SJSA1 (cell line): Measurements from ENCODE around the gene IFI30. TPM values are rescaled to one million over a fixed set of nuclear protein-coding genes. Genes with fewer than 3 reads are reported as not detected.
"Not testable (repeated sequence)": the region's sequence is repeated elsewhere in the genome, so short reads cannot be mapped to it uniquely, and the experiment has no call there.

Experiments used
- DNase-seq, 2 experiments: peaks; one replicate each; pipeline ENCODE4 v3.0.0-alpha.2; 2015 to 2020; ENCODE audit warnings: low spot score in 2 of 2, low read depth in 1 of 2
- H3K27ac ChIP-seq: fragments of 250-450 bp; sonication (Bioruptor Pico); 2 replicates; pipeline ENCODE4 v1.5.1; 2020; ENCODE audit warnings: mild to moderate bottlenecking, moderate library complexity
- H3K27me3 ChIP-seq: fragments of 250-450 bp; sonication (Bioruptor Pico); replicated peaks from 2 replicates; pipeline ENCODE4 v1.5.1; 2020; ENCODE audit warnings: mild to moderate bottlenecking, moderate library complexity
- H3K36me3 ChIP-seq: fragments of 250-450 bp; sonication (Bioruptor Pico); 2 replicates; pipeline ENCODE4 v1.5.1; 2020; ENCODE audit warnings: mild to moderate bottlenecking
- H3K4me1 ChIP-seq: fragments of 250-450 bp; sonication (Bioruptor Pico); replicated peaks from 2 replicates; pipeline ENCODE4 v1.6.1; 2021; ENCODE audit warnings: mild to moderate bottlenecking
- H3K4me3 ChIP-seq: fragments of 250-450 bp; sonication (Bioruptor Pico); 2 replicates; pipeline ENCODE4 v1.5.1; 2020; ENCODE audit warnings: mild to moderate bottlenecking
- H3K9me3 ChIP-seq: fragments of 250-450 bp; sonication (Bioruptor Pico); replicated peaks from 2 replicates; pipeline ENCODE4 v1.5.1; 2020; ENCODE audit warnings: mild to moderate bottlenecking
- total RNA-seq: library from RNA; depleted of rRNA; stranded (reverse); fragments of >200 nt; shearing (Covaris generic); gene quantifications from 2 replicates; pipeline ENCODE4 v1.2.3, GENCODE V29; 2014

Gene IFI30
- total RNA-seq, 1 experiment from 2014 or later, result 2.7 TPM

DNA sequence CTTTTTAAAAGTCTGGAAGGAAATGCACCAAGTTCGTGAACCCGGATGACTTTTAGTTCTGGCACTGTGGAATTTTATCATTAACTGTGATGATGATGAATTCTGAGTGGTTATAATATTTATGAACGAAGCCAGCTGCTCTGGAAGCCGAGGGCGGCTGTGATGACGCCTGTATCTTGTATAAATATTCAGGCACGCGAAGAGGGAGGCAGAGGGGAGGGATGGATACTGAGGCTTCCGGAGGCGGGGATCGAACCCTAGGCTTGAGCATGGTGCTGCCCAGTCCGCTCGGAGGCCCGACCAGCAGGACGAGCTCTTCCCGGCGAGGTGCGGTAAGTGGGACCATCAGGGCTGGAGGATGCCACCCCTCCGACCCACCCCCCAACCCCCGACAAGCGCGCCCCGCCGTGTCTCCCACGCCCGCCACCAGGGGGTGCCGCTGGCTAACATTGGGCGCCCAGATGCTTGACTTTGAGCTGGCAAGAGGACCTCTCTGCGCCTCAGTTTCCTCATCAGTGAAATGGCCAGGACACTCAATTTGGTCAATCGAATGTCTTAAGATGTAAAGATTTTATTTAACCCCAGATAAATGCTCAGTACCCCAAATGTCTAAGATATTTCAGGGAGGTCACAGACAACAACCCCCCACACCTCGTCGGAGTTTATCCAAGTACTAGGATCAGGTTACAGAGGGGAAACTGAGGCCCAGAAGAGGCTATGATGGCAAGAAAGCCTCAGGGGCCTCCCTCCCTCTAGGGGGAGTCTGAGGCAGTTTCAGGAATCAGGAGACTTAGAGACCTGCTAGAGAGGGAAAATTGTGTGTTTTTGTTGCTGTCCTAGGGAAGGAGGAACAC is 34.7 kb downstream of the IFI30 start:
- Histone ChIP-seq H3K27me3 (no peaks in the 10 kb centered on the region), H3K36me3 (no peaks in the 10 kb centered on the region), H3K4me3 (no peak overlapping the region), H3K27ac (no peak overlapping the region), H3K9me3 (no peaks in the 10 kb centered on the region), H3K4me1 (peaks cover 16% of the 10 kb centered on the region)
- peak in 1 of 2 experiments; percentile 42 for DNase-seq

DNA sequence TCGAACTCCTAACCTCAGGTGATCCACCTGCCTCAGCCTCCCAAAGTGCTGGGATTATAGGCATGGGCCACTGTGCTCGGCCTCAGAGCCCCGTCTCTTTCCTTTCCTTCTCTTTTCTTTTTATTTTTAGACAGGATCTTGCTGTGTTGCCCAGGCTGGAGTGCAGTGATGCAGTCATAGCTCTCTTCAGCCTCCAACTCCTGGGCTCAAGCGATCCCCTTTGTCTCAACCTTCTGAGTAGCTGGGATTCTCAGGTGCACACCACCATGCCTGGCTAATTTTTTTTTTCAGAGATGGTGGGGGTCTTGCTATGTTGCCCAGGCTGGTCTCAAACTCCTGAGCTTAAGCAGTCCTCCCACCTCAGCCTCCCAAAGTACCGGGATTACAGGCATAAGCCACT is 36.3 kb downstream of the IFI30 start:
- not testable (repeated sequence) for H3K9me3 ChIP-seq, H3K27me3 ChIP-seq, DNase-seq, H3K36me3 ChIP-seq, H3K4me3 ChIP-seq, H3K27ac ChIP-seq
- peaks cover 12% of the 10 kb centered on the region for H3K4me1 ChIP-seq

DNA sequence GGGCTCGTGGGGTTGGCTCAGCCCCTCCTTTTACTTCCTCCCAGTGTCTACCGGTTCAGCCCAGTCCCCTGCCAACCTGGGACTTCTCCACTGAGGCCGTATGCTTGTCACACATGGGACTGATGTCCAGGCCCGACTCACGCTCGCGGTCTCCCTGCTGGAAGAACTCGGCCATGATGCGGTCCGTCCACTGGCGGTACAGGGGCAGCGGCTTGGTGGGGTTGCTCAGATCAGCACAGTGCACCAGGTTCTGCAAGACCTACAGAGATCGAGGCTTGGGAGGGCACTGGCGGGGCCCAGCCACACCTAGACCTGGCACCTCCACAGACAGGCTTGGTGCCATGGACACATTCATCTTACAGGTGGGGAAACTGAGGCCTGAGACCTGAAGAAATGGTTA is 38.1 kb downstream of the IFI30 start:
- no peak for DNase-seq
- Histone ChIP-seq H3K9me3 (no peaks in the 10 kb centered on the region), H3K27me3 (no peaks in the 10 kb centered on the region), H3K4me3 (no peak overlapping the region), H3K36me3 (no peaks in the 10 kb centered on the region), H3K4me1 (0 out of 2 replicates have a peak, but pooled peaks cover 5% of the 10 kb centered on the region), H3K27ac (no peak overlapping the region)

DNA sequence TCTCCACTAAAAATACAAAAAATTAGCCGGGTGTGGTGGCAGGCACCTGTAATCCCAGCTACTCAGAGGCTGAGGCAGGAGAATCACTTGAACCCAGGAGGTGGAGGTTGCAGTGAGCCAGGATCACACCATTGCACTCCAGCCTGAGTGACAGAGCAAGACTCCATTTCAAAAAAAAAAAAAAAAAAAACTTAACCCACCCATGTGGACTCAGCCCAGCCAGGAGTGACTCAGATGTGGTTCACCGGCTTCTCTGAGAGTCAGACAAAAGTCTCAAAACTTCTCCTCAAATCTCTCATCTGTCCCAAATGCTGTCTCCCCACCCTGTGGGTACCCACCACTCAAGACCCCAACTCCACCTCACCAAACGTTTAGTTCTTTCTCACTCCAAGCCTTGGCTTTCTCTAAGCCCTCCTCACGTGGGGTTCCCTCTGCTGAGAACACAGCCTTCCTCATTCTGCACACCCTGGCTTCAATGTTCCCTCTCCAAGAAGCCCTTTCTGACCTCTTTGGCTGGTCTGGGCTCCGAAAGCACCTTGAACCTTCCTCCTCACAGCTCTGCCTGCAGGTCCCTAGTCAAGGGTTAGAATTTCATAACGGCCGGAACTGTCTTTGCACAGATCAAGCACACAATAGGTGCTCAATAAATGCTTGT is 41.3 kb downstream of the IFI30 start:
- Histone ChIP-seq H3K36me3 (no peaks in the 10 kb centered on the region), H3K27ac (no peak overlapping the region), H3K9me3 (no peaks in the 10 kb centered on the region), H3K4me1 (no peaks in the 10 kb centered on the region), H3K27me3 (0 out of 2 replicates have a peak, but pooled peaks cover 1% of the 10 kb centered on the region), H3K4me3 (no peak overlapping the region)
- no peak for DNase-seq

DNA sequence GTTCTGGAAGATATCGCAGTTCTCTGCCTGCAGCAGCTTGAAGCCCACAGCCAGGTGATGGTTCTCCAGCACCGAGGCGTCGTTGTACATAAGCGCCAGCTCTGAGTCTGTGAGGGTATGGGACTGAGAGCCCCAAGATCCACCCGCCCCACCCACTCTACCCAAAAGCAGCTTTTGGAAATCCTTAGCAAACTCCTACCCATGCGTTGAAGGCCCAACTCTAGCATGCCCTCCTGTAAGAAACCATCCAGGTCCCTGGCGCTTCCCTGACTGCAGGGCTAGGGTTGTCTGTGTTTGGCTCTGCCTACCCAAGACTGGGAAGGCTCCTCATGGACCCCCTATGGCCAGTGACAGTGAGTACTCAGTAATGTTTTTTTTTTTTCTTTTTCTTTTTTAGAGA is 43.2 kb downstream of the IFI30 start:
- Histone ChIP-seq H3K27ac (no peak overlapping the region), H3K4me3 (no peak overlapping the region), H3K27me3 (0 out of 2 replicates have a peak, but pooled peaks cover 2% of the 10 kb centered on the region), H3K9me3 (no peaks in the 10 kb centered on the region), H3K4me1 (no peaks in the 10 kb centered on the region), H3K36me3 (no peaks in the 10 kb centered on the region)
- no peak for DNase-seq

DNA sequence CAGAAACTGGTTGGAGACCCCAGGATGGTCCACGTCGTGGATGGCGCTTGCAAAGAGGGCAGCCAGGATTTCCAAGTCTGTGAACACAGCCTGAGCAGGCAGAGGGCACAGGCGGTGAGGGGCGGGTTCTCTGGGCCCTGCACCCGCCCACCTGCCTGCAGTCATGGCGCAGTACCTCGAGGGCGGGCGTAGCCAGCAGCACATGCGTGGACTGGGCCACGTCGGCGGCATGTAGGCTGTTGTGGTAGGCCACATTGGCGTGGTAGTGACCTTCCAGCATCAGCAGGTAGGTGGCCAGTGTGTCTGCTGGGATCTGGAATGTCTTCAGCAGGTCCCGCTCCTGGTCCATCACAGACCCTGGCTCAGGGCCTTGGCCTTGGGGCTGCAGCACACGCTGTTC is 44.5 kb downstream of the IFI30 start:
- H3K4me1 ChIP-seq, result no peaks in the 10 kb centered on the region
- H3K9me3 ChIP-seq, result no peaks in the 10 kb centered on the region
- H3K27me3 ChIP-seq, result 0 out of 2 replicates have a peak, but pooled peaks cover 2% of the 10 kb centered on the region
- H3K36me3 ChIP-seq, result no peaks in the 10 kb centered on the region
- no peak overlapping the region for H3K27ac ChIP-seq
- no peak for DNase-seq
- no peak overlapping the region for H3K4me3 ChIP-seq

DNA sequence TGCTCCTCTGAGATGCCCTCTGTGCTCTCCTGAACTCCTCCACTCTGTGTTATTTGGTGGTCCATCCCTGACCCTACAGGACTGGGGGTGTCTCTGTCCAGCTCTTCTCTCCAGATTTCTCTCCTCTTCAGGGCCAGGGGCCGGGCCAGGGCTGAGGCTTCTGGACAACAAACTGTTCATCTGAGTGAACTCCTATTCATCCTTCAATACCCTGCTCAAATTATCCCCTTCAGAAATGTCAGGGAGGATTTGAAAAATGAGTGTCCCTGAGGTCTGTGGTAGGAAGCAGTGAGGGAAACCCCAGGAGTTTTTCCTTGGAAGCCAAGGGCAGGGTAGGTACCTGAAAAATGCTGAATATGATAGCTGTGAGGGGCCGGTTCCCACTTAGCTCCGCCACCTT is 45.0 kb downstream of the IFI30 start:
- 0 out of 2 replicates have a peak, but pooled peaks cover 2% of the 10 kb centered on the region for H3K27me3 ChIP-seq
- no peak overlapping the region for H3K4me3 ChIP-seq
- H3K4me1 ChIP-seq, result no peaks in the 10 kb centered on the region
- no peaks in the 10 kb centered on the region for H3K36me3 ChIP-seq
- no peaks in the 10 kb centered on the region for H3K9me3 ChIP-seq
- no peak overlapping the region for H3K27ac ChIP-seq
- no peak for DNase-seq

DNA sequence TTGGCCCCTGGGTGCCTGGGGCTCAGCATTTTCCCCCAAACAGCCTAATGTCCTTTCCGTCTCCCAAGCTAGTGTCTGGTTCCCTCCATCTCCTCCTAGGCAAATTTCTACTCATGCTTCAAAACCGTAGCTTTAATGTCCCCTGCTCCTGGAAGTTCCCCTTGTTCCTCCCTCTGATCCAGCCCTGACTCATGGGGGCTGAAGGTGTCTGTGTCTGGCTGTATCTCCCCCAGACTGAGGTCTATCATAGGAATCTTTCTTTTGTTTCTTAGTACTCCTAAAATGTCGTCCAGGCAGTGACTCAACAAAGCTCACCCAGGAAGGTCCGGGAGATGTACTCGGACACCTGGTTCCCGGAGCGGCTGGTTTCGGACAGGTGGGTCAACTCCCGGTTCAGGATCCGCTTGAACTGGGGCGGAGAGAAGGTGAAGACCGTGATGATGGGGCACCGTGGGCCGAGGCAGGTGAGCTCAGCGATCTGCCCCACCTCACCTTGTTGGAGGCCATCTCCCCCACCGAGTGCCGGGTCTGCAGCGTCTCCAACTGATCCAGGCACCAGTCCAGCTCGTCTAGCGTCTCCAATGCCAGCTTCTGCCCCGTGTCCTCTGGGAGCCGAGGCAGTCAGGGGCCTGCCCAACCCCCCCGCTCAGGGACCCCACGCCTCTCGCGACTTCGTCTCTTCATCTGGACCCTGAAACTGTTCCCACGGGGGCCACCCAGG is 46.5 kb downstream of the IFI30 start:
- H3K4me1 ChIP-seq, result peaks cover 10% of the 10 kb centered on the region
- H3K9me3 ChIP-seq, result no peaks in the 10 kb centered on the region
- H3K27me3 ChIP-seq, result 0 out of 2 replicates have a peak, but pooled peaks cover 2% of the 10 kb centered on the region
- no peaks in the 10 kb centered on the region for H3K36me3 ChIP-seq
- H3K27ac ChIP-seq, result no peak overlapping the region
- no peak for DNase-seq
- H3K4me3 ChIP-seq, result no peak overlapping the region

DNA sequence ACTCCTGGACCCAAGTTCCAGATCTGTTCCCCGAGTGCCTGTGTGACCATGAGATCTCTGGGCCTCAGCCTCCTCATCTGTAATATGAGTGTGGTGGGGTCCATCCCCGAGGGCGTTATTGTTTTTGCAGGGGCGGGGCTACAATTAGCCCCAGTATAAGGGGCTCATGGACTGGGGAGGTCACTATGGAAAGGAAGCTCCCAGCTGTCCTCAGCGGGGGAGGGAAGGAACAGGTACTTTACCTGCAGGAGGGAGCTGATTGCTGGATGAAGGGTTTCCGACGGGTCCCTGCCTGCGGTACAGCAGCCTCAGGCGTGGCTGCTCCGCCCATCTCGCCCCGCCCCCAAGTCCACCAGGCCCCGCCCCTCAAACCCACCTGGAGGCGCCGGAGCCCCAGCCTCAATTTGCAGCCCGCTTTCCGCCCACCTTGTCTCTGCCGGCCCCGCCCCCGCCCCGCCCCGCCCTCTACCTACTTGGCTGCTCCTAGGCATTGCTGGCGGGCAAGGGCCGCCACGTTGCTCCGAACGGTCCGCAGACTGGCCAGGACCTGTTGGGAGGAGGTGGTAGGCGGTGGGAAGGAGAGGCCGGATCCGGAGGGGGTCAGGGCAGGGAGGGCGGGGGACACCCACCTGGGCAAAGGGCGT is 47.1 kb downstream of the IFI30 start:
- Histone ChIP-seq H3K4me3 (no peak overlapping the region), H3K27ac (no peak overlapping the region), H3K36me3 (no peaks in the 10 kb centered on the region), H3K4me1 (peaks cover 11% of the 10 kb centered on the region), H3K27me3 (0 out of 2 replicates have a peak, but pooled peaks cover 2% of the 10 kb centered on the region), H3K9me3 (no peaks in the 10 kb centered on the region)
- no peak for DNase-seq

DNA sequence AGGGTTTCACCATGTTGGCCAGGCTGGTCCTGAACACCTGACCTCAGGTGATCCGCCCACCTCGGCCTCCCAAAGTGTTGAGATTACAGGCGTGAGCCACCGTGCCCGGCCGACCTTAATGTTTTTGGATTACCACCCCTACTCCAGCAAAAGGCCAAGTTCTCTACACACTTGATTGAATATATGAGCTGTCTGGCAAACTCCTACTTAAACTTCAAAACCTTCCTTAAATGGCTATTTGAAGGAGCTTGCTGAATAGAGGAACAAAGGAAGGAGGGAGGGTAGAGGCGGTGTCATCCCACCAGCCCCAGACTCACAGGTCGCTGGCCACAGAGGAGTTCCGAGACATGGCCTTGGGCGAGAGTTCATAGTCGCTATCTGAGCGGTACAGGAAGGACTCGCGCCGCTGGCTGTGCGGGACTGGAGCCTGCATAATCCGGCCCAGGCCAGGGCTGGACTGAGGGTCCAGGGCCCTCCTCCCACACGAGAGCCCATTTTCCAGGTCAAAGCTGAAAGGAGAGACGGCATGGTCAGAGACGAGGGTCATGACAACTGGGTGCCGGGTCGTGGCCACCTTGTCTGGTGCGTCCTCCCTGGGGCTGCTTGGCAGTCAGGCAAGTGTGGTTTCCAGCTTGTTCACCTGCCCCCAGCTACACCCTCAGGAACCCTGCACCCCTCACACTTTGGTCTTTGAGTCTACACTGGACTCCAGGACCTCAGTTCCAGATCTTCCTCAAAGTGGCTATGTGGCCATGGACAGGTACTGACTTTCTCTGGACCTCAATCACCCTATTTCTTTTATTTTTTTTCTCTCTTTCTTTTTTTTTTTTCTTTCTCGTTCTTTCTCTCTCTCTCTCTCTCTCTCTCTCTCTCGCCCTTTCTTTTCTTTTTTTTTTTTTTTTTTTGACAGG is 48.5 kb downstream of the IFI30 start:
- Histone ChIP-seq H3K9me3 (no peaks in the 10 kb centered on the region), H3K27me3 (0 out of 2 replicates have a peak, but pooled peaks cover 2% of the 10 kb centered on the region), H3K4me3 (no peak overlapping the region), H3K4me1 (peaks cover 14% of the 10 kb centered on the region), H3K27ac (no peak overlapping the region), H3K36me3 (no peaks in the 10 kb centered on the region)
- no peak for DNase-seq

DNA sequence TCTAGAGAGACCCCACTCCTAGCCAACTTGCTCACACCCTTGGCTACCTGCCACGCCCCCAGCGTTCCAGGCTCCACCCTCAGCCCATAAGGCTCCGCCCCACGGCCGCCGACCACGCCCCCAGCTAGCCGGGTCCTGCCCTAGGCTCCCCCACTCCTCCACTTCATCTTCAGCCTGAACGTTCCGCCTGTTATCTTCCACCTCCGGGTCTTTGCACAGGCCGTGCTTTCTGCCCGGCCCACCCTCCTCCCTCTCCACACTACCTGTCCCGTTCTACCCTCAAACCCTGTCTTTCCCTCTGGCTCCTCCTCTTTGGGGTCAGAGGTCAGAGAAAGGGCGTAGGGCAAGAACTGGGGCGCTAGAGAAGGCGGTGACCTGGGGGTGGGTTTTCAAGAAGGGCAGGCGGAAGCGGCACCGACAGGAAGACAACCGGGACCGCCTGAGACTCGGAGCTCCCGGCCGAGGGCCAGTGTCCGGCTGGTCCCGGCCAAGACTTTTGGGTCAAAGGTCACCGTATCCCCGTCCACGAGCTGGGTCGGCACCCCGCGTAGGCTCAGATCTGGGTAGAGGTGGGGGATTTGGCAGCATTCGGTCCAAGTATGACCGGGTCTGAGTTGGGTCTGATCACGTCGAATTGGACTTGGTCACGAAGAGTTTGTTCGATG is 50.4 kb downstream of the IFI30 start:
- Histone ChIP-seq H3K4me3 (peak overlapping the region; percentile 24), H3K36me3 (no peaks in the 10 kb centered on the region), H3K9me3 (no peaks in the 10 kb centered on the region), H3K27ac (no peak overlapping the region), H3K27me3 (0 out of 2 replicates have a peak, but pooled peaks cover 2% of the 10 kb centered on the region), H3K4me1 (peaks cover 14% of the 10 kb centered on the region)
- DNase-seq, result no peak
